ENCODE measurements around the gene ZFAND6.
"Not testable (repeated sequence)": the region's sequence is repeated elsewhere in the genome, so short reads cannot be mapped to it uniquely, and the experiment has no call there.

ZFAND6 gene

GRCh38 chr15:80120636-80121035 is 61.2 kb downstream of the ZFAND6 start:
- H3K4me3 ChIP-seq (ENCODE audit: low read length, poor library complexity, severe bottlenecking), result no peak overlapping the region
- H3K9me3 ChIP-seq (ENCODE audit: insufficient read depth, low read depth, low read length), result no peaks in the 10 kb centered on the region
- peaks cover 44% of the 10 kb centered on the region for H3K36me3 ChIP-seq (ENCODE audit: insufficient read depth, low read length)
- H3K27me3 ChIP-seq (ENCODE audit: insufficient read depth, low read length, poor library complexity, severe bottlenecking), result no peaks in the 10 kb centered on the region
- no peak overlapping the region for H2AFZ ChIP-seq (ENCODE audit: low read length)
- no peaks in the 10 kb centered on the region for H3K4me1 ChIP-seq (ENCODE audit: insufficient read depth, low read length, poor library complexity, severe bottlenecking)
- no peaks in the 10 kb centered on the region for H3K9me2 ChIP-seq (replicated peaks; ENCODE audit: low read depth, low read length)
- peaks cover 27% of the 10 kb centered on the region for H4K20me1 ChIP-seq (ENCODE audit: insufficient read depth, low read length, poor library complexity, severe bottlenecking)
- H3K4me2 ChIP-seq (ENCODE audit: low read depth, low read length, poor library complexity, severe bottlenecking), result no peak overlapping the region
- H3F3A ChIP-seq (ENCODE audit: low read depth), result no peaks in the 10 kb centered on the region
- no peak overlapping the region for H3K9ac ChIP-seq (ENCODE audit: low read depth, low read length, poor library complexity, severe bottlenecking)
- no peak for TF ChIP-seq EZH2phosphoT487 (IDR thresholded peaks at IDR 0.05; ENCODE audit: borderline replicate concordance)
- TF ChIP-seq, protein P1, sequence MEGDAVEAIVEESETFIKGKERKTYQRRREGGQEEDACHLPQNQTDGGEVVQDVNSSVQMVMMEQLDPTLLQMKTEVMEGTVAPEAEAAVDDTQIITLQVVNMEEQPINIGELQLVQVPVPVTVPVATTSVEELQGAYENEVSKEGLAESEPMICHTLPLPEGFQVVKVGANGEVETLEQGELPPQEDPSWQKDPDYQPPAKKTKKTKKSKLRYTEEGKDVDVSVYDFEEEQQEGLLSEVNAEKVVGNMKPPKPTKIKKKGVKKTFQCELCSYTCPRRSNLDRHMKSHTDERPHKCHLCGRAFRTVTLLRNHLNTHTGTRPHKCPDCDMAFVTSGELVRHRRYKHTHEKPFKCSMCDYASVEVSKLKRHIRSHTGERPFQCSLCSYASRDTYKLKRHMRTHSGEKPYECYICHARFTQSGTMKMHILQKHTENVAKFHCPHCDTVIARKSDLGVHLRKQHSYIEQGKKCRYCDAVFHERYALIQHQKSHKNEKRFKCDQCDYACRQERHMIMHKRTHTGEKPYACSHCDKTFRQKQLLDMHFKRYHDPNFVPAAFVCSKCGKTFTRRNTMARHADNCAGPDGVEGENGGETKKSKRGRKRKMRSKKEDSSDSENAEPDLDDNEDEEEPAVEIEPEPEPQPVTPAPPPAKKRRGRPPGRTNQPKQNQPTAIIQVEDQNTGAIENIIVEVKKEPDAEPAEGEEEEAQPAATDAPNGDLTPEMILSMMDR (conservative IDR thresholded peaks at IDR 0.05; ENCODE audit: low read length), result no peak
- peaks cover 53% of the 10 kb centered on the region for H3K79me2 ChIP-seq (ENCODE audit: insufficient read depth, low read length)

DNA sequence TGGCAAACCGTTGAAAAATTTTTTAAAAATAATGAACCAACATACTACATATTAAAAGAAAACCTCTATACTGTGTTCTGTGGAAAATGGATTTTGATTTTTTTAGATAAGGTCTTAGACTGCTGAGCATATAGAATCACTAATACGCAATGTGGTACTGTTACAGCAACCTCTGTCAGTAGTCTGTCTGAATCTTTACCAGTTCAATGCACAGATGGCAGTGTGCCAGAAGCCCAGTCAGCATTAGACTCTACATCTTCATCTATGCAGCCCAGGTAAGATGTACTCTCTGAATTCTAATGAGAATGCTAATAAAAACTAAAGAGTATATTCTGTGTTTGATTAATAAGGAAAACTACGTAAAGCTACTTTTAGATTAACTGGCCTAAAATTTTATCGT is 62.1 kb downstream of the ZFAND6 start:
- Histone ChIP-seq H4K20me1 (ENCODE audit: insufficient read depth, low read length, poor library complexity, severe bottlenecking) (peaks cover 22% of the 10 kb centered on the region), H2AFZ (ENCODE audit: low read length) (no peak overlapping the region), H3F3A (ENCODE audit: low read depth) (no peaks in the 10 kb centered on the region), H3K4me1 (ENCODE audit: insufficient read depth, low read length, poor library complexity, severe bottlenecking) (no peaks in the 10 kb centered on the region), H3K9me2 (replicated peaks; ENCODE audit: low read depth, low read length) (no peaks in the 10 kb centered on the region), H3K4me3 (ENCODE audit: low read length, poor library complexity, severe bottlenecking) (no peak overlapping the region), H3K4me2 (ENCODE audit: low read depth, low read length, poor library complexity, severe bottlenecking) (no peak overlapping the region), H3K27me3 (ENCODE audit: insufficient read depth, low read length, poor library complexity, severe bottlenecking) (no peaks in the 10 kb centered on the region), H3K36me3 (ENCODE audit: insufficient read depth, low read length) (peaks cover 53% of the 10 kb centered on the region), H3K79me2 (ENCODE audit: insufficient read depth, low read length) (peaks cover 45% of the 10 kb centered on the region), H3K9ac (ENCODE audit: low read depth, low read length, poor library complexity, severe bottlenecking) (no peak overlapping the region), H3K9me3 (ENCODE audit: insufficient read depth, low read depth, low read length) (no peaks in the 10 kb centered on the region)
- no peak for TF ChIP-seq EZH2phosphoT487 (IDR thresholded peaks at IDR 0.05; ENCODE audit: borderline replicate concordance)
- TF ChIP-seq, protein P1 (conservative IDR thresholded peaks at IDR 0.05; ENCODE audit: low read length), result no peak

- no peaks in the 10 kb centered on the region for H3K9me3 ChIP-seq (ENCODE audit: insufficient read depth, low read depth, low read length)
- H3K4me2 ChIP-seq (ENCODE audit: low read depth, low read length, poor library complexity, severe bottlenecking), result no peak overlapping the region
- H3K27me3 ChIP-seq (ENCODE audit: insufficient read depth, low read length, poor library complexity, severe bottlenecking), result no peaks in the 10 kb centered on the region
- H3K9ac ChIP-seq (ENCODE audit: low read depth, low read length, poor library complexity, severe bottlenecking), result no peak overlapping the region
- TF ChIP-seq EZH2phosphoT487 (IDR thresholded peaks at IDR 0.05; ENCODE audit: borderline replicate concordance), result no peak
- TF ChIP-seq, protein P1 (conservative IDR thresholded peaks at IDR 0.05; ENCODE audit: low read length), result no peak
- H3K79me2 ChIP-seq (ENCODE audit: insufficient read depth, low read length), result peaks cover 33% of the 10 kb centered on the region; the same call in 1 of the 2 replicates
- peaks cover 17% of the 10 kb centered on the region for H4K20me1 ChIP-seq (ENCODE audit: insufficient read depth, low read length, poor library complexity, severe bottlenecking)
- H3K4me1 ChIP-seq (ENCODE audit: insufficient read depth, low read length, poor library complexity, severe bottlenecking), result no peaks in the 10 kb centered on the region
- no peak overlapping the region for H3K4me3 ChIP-seq (ENCODE audit: low read length, poor library complexity, severe bottlenecking)
- H3F3A ChIP-seq (ENCODE audit: low read depth), result no peaks in the 10 kb centered on the region
- H3K9me2 ChIP-seq (replicated peaks; ENCODE audit: low read depth, low read length), result no peaks in the 10 kb centered on the region
- no peak overlapping the region for H2AFZ ChIP-seq (ENCODE audit: low read length)
- peaks cover 56% of the 10 kb centered on the region for H3K36me3 ChIP-seq (ENCODE audit: insufficient read depth, low read length)
These were observed 63.6 kb downstream of the ZFAND6 start for GRCh38 chr15:80123034-80123433.

GRCh38 chr15:80127253-80127652 is 67.8 kb downstream of the ZFAND6 start:
- H2AFZ ChIP-seq (ENCODE audit: low read length); H4K20me1 ChIP-seq (ENCODE audit: insufficient read depth, low read length, poor library complexity, severe bottlenecking); H3K4me3 ChIP-seq (ENCODE audit: low read length, poor library complexity, severe bottlenecking); H3K4me1 ChIP-seq (ENCODE audit: insufficient read depth, low read length, poor library complexity, severe bottlenecking); H3K79me2 ChIP-seq (ENCODE audit: insufficient read depth, low read length); H3K9me2 ChIP-seq (replicated peaks; ENCODE audit: low read depth, low read length); H3K9me3 ChIP-seq (ENCODE audit: insufficient read depth, low read depth, low read length); H3K4me2 ChIP-seq (ENCODE audit: low read depth, low read length, poor library complexity, severe bottlenecking); H3K9ac ChIP-seq (ENCODE audit: low read depth, low read length, poor library complexity, severe bottlenecking); H3K27me3 ChIP-seq (ENCODE audit: insufficient read depth, low read length, poor library complexity, severe bottlenecking); H3F3A ChIP-seq (ENCODE audit: low read depth): not testable (repeated sequence)
- peaks cover 49% of the 10 kb centered on the region for H3K36me3 ChIP-seq (ENCODE audit: insufficient read depth, low read length)
